Anterior cingulate cortex (tissue), 58 donors: ENCODE results near the gene TINCR.

Experiments
- DNase-seq, 58 donors: peaks; one replicate each; lab custom pipeline; 2025; lab: John Stamatoyannopoulos, UW

The TINCR gene

GRCh38 chr19:5562280-5562679 is 5.5 kb downstream of the TINCR start:
- no peak for DNase-seq

DNA sequence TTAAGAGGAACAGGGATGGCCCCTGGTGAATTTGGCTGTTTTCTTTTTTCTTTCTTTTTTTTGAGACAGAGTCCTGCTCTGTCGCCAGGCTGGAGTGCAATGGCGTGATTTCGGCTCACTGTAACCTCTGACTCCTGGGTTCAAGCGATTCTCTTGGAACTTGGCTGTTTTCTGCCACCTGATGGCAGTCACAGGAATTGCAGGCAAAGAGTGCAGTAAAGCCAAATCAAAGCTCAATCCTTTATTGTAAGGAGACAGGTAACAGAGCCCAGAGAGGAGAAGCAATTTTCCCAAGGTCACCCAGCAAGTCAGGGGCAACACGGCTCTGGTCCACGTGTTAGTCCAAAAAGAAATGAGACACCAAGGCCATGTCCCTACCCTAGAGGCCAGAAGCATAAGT is 6.2 kb downstream of the TINCR start:
- DNase-seq, result no peak

DNA sequence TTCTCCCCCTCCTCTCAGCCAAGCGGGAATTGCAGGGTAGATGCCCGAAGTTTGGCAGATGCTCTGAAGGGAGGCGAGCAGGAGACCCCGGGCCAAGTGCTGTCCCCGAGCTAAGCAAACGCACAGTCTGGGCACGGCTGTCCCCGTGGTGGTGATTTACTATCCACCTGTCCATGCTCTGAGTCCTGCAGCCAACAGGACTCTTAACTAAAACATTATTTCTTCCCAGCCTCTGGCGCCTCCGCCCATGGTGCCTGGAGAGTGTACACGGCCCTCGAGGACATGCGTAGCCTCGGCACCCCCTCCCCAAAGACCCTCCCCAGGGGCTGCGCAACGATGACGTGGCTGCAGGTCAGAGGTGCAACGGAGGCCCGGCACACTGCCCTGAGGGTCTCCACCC is 7.6 kb downstream of the TINCR start:
- no peak for DNase-seq

DNA sequence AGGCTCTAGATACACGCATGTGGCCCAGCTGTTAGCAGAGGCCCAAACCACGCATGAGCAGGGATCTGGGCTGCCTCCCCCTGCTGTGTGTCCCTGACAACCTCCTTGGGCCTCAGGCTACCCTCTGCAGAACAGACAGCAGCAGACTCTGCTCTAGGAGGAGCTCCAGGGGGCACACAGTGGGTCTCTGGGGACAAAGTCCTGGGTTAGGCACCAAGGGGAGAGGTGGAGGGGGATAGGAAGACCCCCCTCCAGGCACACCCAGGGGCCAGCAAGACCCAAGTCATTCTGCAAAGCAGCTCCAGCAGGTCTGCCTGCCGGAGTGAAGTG is 8.0 kb downstream of the TINCR start:
- DNase-seq, result no peak

- DNase-seq, result no peak
These were observed 9.6 kb downstream of the TINCR start for GRCh38 chr19:5558101-5558621.

DNA sequence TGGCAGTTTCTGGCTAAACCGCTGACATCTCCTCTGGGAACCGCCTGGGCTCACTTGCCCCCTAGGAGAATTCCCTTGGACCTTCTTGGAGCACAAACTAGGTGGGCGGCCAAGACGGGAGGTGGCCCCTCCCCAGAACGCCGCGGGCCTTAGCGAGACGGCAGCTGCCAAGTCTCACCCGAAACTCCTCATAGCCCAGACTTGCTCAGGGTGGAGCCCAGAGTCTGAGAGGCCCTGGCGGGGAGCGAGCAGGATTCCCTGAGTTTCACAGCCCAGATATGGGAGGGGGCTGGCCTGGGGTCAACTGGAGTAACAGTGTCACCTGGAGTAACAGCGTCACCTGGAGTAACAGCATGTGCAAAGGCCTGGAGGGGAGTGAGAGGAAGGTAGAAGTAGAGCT is 10.1 kb downstream of the TINCR start:
- no peak for DNase-seq

- DNase-seq, result no peak
These were observed 12.9 kb downstream of the TINCR start for GRCh38 chr19:5554828-5555227.

- no peak for DNase-seq
These were observed 13.9 kb downstream of the TINCR start for GRCh38 chr19:5553892-5554291.

DNA sequence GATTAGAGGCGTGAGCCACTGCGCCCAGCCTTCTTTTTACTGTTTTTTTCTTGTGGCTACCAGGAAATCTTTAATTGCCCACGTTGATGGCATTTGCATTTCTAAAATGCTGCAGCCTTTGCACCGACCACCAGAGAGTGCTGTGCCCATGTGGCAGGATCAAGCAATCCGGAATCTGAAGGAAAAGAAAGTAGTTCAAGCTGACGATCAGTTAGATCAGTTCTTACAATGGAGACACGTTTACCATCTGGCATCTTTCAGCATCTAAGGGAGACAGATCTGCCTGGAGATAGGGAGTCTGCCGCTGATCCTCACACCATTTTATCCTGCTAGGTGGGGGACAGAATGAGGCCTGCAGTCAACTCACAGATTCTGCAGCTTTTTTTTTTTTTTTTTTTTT is 19.9 kb downstream of the TINCR start:
- peak in 2 of 58 donors; percentile 1 to 16 for DNase-seq

DNA sequence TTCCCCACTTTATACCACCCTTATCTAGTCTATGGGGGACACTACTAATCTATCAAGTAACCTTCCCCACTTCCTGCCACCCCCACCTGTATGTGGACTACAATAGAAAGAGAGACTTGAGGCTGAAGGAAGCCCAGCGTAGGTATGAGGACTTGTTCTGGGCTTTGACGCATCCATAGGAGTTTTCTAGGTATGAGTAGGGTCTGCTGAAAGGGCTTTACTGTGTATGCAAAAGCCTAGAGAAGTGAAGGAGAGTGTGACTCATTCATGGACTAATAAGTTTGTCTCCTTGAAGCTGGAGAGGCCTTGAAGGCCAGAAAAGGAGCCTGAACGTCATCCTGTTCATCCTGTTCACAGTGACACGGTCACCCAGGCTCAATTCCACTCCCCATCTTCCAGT is 21.8 kb downstream of the TINCR start:
- no peak for DNase-seq

GRCh38 chr19:5545051-5545450 is 22.7 kb downstream of the TINCR start:
- no peak for DNase-seq

GRCh38 chr19:5542665-5543064 is 25.1 kb downstream of the TINCR start:
- DNase-seq, result no peak

- DNase-seq, result no peak
These were observed 26.3 kb downstream of the TINCR start for GRCh38 chr19:5541456-5541855.

DNA sequence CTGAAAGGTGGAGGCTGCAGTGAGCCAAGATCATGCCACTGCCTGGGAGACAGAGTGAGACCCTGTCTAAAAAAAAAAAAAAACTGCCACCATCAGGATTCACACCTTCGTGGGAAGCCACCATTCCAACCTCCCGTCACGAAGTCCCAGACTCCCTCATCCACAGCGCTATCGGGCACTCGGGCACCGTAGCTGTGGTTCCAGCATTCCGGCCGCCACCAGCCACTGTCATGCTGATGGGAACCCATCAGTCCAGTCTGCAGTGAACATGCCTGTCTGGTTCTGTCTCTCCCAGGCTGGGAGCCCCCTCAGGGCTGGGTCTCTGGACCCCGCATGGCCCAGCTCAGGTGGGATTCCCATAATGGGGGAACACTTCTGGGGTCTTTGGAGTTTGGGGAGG is 27.5 kb downstream of the TINCR start:
- DNase-seq, result no peak

DNA sequence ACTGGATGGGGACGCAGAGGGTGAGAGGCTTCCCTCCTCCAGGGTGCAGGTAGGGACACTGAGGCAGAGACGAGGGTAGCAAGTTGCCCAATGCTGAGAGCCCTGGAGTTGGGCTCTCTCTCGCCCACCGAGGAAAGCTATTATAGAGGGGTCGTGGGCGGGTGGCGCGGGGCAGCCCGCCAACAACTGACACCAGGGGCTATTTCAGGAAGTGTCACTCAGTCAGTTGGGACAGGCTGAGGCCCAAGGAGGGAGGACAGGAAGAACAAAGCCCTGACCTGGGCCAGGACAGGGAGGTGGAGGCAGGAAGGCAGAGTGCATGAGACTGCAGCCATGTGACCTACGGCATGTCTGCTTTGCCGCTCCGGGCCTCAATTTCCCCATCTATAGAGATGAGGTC is 29.9 kb downstream of the TINCR start:
- DNase-seq, result peak in 1 of 58 donors; percentile 3

GRCh38 chr19:5536982-5537579 is 30.7 kb downstream of the TINCR start:
- DNase-seq, result peak in 1 of 58 donors; percentile 24

GRCh38 chr19:5536337-5536894 is 31.3 kb downstream of the TINCR start:
- peak in 55 of 58 donors; percentile 8 to 84 (median 52) for DNase-seq

DNA sequence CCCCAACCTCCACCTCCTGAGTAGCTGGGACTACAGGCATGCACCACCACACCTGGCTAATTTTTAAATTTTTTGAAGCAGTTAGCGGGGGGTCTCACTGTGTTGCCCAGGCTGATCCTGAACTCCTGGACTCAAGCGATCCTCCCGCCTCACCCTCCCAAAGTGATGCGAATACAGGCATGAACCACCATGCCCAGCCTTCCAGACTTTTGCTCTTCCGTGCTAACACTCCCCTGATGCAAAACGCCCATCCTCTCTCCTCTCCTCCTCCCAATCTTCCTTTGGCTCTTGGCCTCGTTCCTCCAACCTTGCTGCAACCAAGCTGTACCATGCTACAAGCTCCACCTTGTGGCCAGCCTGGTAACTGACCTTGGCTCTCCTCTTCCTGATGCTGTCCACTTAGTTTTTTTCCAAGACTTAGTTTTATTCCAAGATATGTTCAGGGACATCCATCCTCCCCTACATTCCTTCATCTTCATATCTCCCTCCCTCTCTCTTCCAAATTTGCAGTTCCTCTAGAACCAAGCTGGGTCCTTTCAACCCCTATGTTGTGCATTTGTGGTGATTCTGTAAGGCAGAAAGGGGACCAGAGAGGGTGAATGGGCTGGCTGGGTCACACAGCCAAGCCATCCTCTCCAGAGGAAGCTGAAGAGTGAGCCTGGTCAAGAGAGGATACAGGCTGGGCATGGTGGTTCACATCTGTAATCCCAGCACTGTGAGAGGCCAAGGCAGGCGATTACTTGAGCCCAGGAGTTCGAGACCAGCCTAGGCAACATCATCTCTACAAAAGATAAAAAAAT is 32.8 kb downstream of the TINCR start:
- no peak for DNase-seq

DNA sequence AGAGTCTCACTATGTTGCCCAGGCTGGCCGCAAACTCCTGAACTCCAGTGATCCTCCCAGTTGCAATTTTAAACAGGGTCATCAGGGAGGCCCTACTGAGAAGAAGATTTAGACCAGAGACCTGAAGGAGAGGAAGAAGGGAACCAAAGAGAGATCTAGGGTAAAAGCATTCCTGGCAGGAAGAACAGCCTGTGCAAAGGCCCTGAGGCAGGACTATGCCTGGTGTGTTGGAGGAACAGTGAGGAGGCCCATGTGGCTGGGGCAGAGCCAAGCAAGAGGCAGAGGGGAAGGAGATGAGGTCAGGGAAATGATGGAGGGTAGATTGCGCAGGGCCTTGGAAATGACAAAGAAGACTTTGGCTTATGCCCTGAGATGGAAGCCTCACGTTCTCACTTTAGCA is 34.5 kb downstream of the TINCR start:
- DNase-seq, result no peak

- peak in 28 of 58 donors; percentile 2 to 66 (median 26) for DNase-seq
These were observed 37.1 kb downstream of the TINCR start for GRCh38 chr19:5530701-5531100.

DNA sequence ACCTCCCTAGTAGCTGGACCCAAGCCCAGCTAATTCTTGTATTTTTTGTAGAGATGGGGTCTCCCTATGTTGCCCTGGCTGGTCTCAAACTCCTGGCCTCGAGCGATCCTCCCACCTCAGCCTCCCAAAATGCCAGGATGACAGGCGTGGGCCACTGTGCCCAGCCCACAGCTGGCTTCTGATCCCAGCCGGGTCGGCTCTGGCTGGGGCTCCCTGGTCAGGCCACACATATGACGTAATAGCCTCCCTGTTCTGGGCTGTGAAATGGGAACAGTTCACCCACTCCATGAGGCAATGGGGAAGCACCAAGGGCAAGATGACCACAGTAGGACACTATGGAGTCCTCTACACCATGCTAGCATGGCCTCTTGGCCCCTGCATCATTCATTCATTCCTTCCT is 41.1 kb downstream of the TINCR start:
- DNase-seq, result no peak

- DNase-seq, result no peak
These were observed 43.7 kb downstream of the TINCR start for GRCh38 chr19:5524081-5524480.
